Activated CD4-positive, alpha-beta T cell treated with anti-CD3 and anti-CD28 coated beads for 24 hours (primary cell): ENCODE data around the gene MCC.
"Not testable (repeated sequence)": the region's sequence is repeated elsewhere in the genome, so short reads cannot be mapped to it uniquely, and the experiment has no call there.

Experiments
- DNase-seq, 2 donors: peaks; one replicate each; pipeline ENCODE4 v3.0.0-alpha.2; 2020; ENCODE audit warnings: low read depth in 2 of 2

Gene MCC

DNA sequence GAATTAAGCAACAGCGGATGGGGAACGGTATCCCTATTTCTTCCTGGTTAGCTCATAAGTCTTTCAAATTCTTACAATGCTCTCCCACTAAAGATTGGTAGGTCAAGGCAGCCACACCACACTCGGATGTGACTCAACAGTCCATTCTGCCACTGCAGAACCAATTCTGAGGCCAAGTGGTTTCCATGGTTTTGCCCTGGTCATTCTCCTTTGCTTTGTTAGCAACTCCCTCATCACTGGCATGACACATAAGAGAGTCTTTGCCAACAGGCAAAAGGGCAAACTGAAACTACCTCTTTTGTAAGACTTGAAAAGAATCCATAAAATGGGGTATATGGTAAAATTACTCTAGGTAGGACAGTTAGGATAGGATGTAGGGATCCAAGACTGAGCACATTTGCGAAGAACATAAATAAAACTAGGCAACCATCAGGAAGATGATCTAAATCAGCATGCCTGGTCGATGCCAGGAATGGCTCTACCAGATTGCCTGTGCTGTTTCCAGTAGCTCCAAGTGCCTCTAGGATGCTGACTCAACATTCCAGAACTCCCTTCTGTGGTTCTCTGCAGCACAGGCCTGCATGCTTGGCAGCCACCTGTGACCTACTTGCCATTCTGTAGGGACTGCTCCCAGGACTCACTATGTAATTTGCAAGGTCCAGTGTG lies 406.2 kb downstream of the MCC start:
- no peak for DNase-seq

DNA sequence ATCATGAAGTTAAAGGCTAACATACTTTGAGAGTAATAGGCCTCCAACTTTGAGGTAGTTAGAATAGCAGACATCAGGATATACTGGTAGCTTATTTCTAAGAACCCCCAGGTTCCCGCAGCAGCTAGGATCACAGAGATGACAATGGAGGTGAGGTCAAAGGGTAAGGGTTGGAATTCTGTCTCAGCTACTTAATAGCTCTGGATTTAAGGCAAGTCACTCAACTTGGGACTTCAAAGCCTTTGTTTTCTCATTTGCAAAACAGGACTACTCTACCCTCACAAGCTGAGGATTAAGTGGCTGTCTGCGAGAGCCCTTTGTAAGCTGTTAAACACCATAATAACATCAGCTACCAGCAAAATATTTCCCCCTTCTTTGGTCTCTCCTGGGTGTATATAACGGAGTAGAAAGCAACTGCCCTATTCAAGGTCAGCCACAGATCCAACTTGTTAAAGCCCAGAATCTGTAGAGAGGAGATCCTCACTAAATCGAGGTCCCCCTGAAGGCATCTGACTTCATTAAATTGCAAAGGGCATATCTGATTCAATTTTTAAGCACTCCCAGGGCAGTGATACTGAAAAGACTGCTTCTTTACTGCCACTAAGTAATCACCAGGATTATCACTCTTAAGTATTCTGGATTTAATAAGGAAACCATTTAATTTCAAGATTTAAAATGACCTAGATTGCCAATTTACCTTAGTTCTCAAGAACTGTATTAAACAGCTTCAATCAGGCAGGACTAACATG lies 407.0 kb downstream of the MCC start:
- no peak for DNase-seq

DNA sequence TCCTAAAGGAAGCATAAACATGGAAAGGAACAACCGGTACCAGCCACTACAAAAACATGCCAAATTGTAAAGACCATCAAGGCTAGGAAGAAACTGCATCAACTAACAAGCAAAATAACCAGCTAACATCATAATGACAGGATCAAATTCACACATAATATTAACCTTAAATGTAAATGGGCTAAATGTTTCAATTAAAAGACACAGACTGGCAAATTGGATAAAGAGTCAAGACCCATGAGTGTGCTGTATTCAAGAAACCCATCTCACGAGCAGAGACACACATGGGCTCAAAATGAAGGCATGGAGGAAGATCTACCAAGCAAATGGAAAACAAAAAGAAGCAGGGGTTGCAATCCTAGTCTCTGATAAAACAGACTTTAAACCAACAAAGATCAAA lies 411.6 kb downstream of the MCC start:
- not testable (repeated sequence) for DNase-seq

DNA sequence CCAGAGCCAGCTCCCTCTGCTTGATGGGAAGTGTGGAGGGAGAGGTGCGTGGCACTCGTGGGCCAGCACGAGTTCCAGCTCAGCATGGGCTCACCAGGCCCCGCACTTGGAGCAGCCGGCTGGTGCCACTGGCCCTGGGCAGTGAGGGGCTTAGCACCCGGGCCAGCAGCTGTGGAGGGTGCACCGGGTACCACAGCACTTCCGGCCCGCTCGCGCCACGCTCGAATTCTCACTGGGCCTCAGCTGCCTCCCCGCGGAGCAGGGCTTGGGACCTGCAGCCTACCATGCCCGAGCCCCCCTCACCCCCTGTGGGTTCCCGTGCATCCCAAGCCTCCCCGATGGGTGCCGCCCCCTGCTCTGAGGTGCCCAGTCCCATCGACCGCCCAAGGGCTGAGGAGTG lies 413.2 kb downstream of the MCC start:
- DNase-seq: no peak

DNA sequence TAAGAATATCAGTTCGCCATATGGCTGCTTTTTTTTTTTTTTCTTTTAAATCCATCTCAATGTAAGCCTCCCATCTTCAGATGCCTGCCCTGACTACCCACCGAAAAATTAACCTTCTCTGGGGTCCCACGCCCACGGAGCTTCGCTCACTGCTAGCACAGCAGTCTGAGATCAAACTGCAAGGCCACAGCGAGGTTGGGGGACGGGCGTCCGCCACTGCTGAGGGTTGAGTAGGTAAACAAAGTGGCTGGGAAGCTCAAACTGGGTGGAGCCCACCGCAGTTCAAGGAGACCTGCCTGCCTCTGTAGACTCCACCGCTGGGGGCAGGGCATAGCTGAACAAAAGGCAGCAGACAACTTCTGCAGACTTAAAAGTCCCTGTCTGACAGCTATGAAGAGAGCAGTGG lies 414.6 kb downstream of the MCC start:
- DNase-seq: not testable (repeated sequence)

DNA sequence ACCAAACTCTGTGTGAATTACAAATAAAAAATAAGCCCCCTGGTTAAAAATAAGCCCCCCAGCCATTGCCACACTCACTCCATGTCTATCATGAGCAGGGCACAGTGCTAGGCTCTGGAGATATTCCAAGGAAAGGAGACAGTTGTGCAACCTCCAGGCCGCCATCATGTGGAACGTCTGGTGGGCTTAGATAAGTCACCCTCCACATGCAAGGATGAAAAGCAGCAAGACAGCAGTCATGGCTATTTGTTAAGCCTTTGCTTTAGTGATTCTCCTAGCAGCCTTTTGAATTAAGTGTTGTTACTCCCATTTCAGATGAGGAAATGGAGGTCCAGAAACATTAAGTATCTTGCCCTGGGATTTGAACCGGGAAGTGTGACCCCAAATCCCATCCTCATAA lies 416.9 kb downstream of the MCC start:
- DNase-seq: no peak

DNA sequence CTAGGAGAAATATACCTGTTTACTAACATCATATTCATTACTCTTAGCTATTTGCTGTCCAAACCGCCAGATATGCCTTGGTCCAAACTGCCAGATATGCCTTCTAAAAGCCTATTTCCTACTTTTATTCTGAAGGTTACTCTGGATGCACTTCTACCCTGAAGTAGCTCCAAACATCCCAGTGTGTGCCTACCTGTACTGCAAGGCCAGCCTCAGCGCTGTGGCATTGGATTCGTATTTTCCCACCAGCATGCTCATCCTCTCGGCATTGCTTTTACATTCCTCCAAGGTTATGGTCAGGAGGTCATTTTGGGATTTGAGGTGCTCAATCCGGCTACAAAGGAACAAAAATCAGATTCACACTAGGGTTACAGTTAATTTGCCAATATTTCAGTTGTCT lies 417.4 kb downstream of the MCC start:
- DNase-seq: no peak

DNA sequence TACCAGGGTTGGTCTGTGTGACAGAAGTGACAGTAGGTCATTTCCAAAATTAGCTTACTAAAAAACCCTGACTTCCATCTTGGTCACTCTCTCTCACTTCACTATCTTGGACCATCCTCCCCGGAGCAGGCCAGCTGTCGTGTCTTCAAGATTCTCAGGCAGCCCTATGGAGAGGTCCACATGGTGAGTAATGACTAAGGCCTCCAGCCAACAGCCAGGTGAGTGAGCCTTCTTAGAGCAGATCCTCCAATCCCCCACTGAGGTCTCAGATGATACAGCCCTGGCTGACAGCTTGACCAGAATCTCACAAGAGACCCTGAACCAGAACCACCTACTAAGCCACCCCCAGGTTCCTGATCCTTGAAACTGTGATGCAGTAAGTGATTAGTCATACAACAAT lies 419.7 kb downstream of the MCC start:
- no peak for DNase-seq

DNA sequence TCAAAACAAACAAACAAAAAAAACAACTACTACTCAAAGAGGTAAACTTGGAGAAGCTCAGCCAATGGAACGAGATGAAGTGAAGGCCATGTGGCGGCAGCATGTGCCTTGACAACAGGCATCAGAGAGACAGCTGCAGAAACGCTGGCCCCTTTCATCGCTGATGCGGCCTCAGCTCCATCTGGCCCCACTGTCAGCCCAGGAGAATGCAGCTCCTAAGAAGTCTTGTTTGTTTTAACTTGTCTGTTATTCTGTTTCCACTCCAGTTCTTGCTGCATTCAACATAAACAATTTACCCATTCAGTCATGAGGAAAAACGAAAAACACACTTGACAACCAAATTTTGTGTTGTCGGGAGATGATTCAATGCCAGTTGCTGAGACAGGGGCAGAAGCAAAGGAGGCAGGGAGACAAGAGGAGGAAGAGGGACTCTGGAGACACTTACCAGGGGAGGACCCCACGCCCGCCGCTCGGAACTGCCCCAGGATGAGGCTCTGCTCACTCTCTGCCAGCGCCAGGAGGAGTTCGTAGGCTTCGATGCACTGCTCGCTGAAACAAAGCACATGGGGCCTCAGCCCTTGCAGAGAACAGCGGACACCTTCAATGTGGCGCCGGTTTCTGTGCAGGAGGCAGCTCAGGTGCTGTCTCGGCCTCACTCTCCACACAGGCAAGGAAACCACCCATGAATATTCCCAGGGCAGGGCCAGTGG lies 420.5 kb downstream of the MCC start:
- no peak for DNase-seq

DNA sequence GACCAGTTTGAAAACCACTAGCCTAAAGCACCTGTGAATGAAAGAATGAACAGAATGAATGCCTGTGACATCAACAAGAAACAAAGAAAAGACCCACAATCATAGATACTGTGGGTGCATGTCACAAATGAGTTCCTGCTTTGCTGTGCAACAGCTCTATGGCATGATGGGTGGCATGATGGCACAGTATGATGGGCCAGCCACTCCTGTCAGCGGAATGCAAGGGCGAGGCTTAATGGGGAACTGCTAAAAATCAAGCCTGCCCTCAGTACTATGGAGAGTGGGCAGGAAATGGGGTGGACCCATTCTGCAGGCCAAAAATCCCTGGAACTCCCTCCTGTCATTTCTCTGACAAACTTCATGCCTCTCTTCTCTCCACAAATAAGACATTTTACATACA lies 422.6 kb downstream of the MCC start:
- DNase-seq: no peak

DNA sequence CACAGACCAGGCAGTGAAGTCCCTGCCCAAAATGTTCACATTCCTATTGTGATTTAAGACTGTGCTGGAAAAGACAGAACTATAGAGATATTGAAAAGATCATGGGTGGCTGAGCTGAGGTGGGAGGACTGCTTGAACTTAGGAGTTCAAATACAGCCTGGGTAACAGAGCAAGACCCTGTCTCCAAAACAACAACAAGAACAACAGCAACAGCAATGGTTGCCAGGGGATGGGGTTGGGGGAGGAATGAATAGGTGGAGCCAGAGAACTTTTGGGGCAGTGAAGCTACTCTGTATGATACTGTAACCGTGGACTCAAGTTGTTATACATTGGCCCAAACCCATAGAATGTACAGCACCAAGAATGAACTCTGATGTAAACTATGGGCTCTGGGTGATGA lies 423.4 kb downstream of the MCC start:
- no peak for DNase-seq

DNA sequence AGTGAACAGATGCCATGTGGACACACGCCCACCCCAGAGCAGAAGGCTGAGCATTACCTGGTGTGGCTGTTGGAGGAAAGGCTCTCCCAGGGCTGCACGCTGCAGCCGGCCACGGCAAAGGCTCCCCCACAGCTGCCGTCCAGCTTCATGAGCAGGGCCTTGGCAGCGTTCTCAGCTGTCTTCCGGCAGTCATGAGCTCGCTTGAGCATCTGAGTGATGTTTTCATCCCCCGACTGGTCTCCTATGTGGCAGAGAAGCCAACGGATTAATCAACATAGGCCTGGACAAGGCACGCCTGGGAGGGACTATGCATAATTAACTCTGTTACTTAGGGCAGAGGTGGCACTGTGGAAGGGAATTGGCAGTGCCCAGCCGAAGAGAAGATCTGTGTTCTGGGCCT lies 424.3 kb downstream of the MCC start:
- DNase-seq: no peak

DNA sequence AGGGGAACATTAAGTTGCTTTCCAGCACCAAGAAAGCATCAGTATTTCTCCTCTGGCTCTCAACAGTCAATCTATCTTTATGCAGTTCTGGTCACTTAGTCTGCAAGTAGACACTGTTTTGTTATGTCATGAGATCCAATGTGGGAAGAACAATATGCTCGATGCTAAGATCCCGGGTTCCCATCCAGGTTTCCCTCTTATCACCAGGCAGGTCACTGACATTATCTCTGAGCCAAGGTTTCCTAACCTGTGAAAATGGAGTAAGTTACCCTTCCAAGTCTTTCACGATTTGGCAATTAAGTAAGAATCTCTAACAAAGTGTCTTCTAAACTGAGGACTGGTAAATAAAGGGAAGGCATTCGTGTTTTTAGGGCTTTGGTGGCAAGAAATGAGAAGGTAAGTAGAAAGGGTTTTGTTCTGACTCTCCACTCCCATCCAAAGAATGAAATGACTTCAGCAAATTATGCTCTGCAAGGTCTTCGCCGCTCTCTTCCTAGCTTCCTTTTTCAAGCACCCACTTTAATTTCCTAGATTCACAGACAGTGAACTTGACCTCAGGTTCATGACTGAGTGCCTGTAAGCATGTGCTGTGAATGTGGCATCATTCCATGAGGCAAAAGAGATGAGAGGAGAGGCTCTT lies 425.3 kb downstream of the MCC start:
- DNase-seq: no peak

DNA sequence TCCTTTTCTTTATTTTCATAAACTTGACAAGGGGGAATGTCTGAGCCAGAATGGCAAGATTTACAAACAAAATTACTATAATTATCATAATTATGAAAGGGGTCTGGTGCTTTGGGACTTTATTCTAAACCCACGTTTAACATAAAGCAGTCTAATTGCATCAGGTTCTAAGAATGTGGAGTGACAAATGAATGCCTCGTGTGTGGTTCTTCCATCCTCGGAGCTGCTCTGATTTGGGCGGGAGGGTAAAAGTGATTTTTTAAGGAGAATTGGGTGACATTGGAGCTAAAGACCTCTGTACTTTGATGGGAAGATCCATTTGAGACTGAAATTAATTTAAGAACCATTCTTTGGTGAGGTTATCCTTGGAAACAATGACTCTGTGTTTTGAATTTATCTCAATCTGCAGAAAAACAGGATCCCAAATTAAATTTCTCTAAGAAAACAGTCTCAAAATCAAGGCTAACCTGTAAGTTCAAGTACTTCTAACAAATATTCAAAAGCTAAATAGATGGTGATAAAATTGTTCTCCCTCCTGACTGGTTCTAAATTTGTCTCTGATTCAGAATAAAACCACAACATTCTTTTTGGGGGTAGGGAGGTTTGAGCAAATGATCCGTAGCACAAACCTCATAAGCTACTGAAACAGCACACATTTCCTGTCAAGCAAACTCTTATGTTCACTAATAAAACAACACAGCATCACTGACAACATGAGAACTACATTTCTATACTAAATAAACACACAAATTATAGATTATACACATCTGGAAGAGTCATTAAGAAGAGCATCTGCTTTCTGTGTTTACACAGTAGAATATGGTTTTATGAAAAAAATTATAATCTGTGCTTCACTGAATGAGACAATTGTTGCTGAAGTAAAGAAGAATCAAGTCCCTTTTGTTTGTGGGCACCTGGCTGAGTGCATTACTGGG lies 426.1 kb downstream of the MCC start:
- DNase-seq: no peak

DNA sequence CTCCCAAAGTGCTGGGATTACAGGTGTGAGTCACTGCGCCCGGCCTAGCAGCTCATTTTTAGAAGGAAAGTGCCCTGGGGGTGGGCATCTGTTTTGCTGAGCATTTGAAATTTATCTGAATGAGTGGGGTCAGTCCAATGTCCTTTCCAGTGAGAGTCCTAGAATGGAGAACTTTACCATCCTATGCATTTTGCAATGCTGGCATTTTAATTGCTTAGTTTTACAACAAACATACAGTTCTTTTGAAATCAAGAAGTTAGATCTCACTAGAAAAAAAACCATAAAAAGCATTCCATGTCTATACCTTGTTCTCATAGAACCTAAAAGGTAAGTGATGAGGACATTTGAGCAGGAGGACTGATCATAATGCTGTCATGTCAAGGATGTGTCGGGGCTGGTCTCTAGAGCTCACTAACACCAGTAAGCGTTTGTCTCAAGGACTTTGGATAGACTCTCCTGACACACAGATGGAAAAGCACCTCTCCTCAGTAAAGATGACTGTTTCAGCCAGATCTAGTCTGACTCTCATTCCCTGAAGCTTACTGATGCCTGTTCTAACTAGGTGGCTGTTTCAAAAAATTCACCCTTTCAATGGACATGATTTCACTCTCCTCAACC lies 427.7 kb downstream of the MCC start:
- DNase-seq: no peak

DNA sequence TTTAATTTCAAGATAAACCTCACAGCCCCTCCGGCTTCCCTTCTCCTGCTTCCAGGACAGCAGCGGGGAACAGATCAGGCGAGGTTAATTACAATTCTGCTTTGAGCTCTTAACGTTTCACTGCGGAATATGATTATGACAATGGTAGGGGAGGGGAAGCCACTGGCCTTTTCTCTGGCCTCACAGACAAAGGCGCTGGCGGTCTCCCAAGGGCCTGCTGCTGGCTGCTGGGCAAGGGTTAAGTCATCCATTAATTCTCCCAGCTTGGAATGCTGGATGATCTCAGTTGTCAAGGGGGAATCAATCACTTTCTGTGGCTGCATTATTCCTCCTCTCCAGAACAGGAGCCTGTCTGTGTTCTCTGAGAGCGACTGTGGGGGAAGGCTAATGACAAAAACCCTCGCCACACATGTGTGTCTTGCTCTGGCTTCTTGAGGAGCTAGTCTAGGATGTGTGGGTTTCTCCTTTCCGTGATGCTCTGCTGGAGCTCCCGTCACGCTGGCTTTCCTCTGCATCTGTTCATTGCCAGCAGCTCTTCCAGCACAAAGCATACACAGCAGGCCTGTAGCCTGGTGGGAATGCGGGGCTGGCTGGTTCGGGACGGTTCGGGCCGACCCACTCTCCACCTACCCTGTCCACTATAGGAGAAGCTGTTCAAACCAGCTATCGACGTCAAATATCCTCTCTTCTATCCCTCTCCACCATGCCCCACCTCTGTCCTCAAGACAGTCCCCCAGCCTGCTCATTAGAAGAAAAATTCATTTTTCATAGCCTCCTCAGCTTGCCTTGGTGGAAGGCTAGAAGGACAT lies 428.8 kb downstream of the MCC start:
- no peak for DNase-seq

DNA sequence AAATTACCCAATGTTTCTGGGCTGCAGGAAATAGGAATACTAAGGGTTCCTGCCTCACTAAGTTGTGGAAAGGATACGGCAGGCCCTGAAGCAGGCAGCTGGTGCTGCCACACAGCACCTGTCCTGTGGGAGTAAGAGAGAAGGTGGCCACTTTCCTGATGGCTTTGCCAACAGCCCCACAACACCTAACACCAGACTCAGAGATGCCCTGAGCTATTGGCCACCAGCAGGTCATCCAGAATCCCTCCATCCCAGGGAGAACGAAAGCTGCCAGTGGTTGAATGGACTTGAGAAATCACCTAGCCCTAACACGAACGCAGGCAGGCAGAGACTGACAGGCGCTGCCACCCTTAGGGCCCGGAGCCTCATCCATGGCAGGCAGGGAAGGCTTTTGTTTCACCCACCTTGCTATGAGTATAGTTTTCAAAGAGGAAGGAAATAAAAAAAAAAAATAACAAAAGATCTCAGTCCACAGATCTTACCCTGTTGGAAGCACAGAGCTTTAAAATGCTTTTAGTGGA lies 429.5 kb downstream of the MCC start:
- no peak for DNase-seq

DNA sequence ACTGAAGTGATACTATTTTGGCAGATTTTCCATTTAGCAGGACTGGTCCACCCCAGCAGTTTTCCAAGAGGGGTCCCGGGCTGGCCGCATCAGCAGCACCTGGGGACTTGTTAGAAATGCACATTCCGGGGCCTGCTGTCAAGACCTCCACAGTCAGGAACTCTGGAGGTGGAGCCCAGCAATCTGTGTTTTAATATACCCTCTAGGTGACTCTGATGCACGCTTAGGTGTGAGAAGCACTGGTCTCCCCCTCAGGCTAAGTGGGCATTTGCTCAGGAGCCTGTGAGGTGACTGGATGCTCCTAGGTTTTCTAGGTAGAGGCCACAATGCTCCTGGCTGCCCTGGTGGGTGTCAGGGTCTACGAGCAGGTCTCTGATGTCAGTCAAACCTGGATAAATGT lies 430.0 kb downstream of the MCC start:
- DNase-seq: no peak

DNA sequence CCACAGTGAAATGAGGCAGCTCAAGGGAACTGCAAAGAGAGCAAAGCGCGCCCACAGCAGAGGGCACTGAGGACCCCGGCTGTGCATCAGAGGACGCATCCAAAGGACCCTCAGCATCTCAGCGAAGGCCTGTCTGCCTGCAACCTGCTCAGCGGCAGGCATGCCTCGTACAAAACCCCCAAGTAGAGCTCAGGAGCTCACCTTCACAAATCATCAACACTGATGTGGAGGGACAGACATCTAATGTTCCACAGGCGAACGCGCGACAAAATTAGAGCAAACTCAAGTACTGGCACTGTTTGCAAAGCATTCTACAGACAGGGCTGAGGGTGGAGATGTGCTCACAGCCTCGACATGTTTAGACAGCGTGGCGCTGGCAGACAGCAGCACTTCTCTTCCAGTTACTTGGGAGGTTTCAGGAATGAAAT lies 430.7 kb downstream of the MCC start:
- DNase-seq: no peak

DNA sequence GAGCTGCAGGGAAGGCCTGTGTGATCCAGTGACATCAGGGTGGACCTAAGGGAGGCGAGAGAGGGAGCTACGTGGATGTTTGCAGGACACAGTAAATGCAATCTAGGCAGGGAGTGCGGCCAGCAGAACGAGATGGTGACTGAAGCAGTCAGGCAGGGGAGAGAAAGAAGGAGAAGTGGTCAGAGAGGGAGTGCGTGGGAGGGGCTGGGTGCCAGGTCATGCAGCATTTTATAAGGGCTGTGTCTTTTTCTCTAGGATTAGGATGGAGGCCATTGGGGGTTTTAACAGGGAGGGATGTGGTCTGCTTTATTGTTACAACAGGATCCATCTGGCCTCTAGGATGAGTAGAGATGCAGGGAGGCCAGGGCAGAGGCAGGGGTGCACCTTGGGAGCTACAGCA lies 431.3 kb downstream of the MCC start:
- DNase-seq: no peak
